Measurements from ENCODE around the gene VPREB3.

- no peak for TF ChIP-seq CTCF (IDR thresholded peaks at IDR 0.05)
- no peak for TF ChIP-seq POLR2A (IDR thresholded peaks at IDR 0.05)
Observed at GRCh38 chr22:23764899-23765881, 11.0 kb upstream of the VPREB3 start.

Data from stomach (tissue), 4 donors.